NCI-H128 (cell line): ENCODE data around the gene PHC1.
A peak's percentile ranks its signal among the peaks of the same experiment; 100 is the strongest.
"Not testable (repeated sequence)": the region's sequence is repeated elsewhere in the genome, so short reads cannot be mapped to it uniquely, and the experiment has no call there.

Experiments used
- DNase-seq: peaks from one replicate; lab custom pipeline; 2025; ENCODE audit not compliant: unreplicated experiment; lab: John Stamatoyannopoulos, UW

PHC1 gene

GRCh38 chr12:8909752-8910151, 4.6 kb upstream of the PHC1 start:
- no peak for DNase-seq

- DNase-seq = no peak
These were observed 2.6 kb upstream of the PHC1 start for GRCh38 chr12:8911606-8912268.

- no peak for DNase-seq
These were observed 1.4 kb upstream of the PHC1 start for GRCh38 chr12:8912914-8913313.

- DNase-seq = peak; percentile 60
These were observed 642 bp upstream of the PHC1 start for GRCh38 chr12:8913702-8914032.

GRCh38 chr12:8914716-8915526, 612 bp downstream of the PHC1 start:
- DNase-seq = no peak

- DNase-seq = no peak
These were observed 1.8 kb downstream of the PHC1 start for GRCh38 chr12:8916154-8916553.

GRCh38 chr12:8917031-8917430, 2.7 kb downstream of the PHC1 start:
- DNase-seq = no peak

GRCh38 chr12:8917751-8918150, 3.4 kb downstream of the PHC1 start:
- DNase-seq = no peak

GRCh38 chr12:8919643-8920042, 5.3 kb downstream of the PHC1 start:
- not testable (repeated sequence) for DNase-seq

- no peak for DNase-seq
These were observed 8.2 kb downstream of the PHC1 start for GRCh38 chr12:8922544-8922943.

GRCh38 chr12:8930655-8931323, 16.5 kb downstream of the PHC1 start:
- DNase-seq = not testable (repeated sequence)

GRCh38 chr12:8932464-8932863, 18.2 kb downstream of the PHC1 start:
- not testable (repeated sequence) for DNase-seq

GRCh38 chr12:8934080-8934479, 19.8 kb downstream of the PHC1 start:
- not testable (repeated sequence) for DNase-seq

- no peak for DNase-seq
These were observed 22.4 kb downstream of the PHC1 start for GRCh38 chr12:8936735-8937134.

GRCh38 chr12:8937842-8938442, 23.6 kb downstream of the PHC1 start:
- DNase-seq = not testable (repeated sequence)

- DNase-seq = no peak
These were observed 27.6 kb downstream of the PHC1 start for GRCh38 chr12:8941691-8942478.

GRCh38 chr12:8943565-8944186, 29.4 kb downstream of the PHC1 start:
- no peak for DNase-seq

GRCh38 chr12:8946733-8947132, 32.4 kb downstream of the PHC1 start:
- no peak for DNase-seq

- no peak for DNase-seq
These were observed 33.4 kb downstream of the PHC1 start for GRCh38 chr12:8947737-8948136.

- no peak for DNase-seq
These were observed 34.5 kb downstream of the PHC1 start for GRCh38 chr12:8948701-8949341.
